Subcutaneous adipose tissue (tissue), 4 donors: ENCODE data around the gene FUT2. TPM values are rescaled to one million over a fixed set of nuclear protein-coding genes. Genes with fewer than 3 reads are reported as not detected.

Experiments
- total RNA-seq, 4 donors: library from RNA; depleted of rRNA; stranded (reverse); fragments of >200 nt; gene quantifications; one replicate each; pipeline ENCODE4 v1.1.0, GENCODE V29; 2016
- TF ChIP-seq, protein P1 (sequence below): fragments of 450-650 bp; IDR thresholded peaks from one replicate; pipeline ENCODE4 v1.5.1; 2016; ENCODE audit warnings: low read depth, mild to moderate bottlenecking, control low read depth, antibody characterized with exemption, moderate library complexity

Gene FUT2
- total RNA-seq, 4 donors from 2014 or later, result not detected

DNA sequence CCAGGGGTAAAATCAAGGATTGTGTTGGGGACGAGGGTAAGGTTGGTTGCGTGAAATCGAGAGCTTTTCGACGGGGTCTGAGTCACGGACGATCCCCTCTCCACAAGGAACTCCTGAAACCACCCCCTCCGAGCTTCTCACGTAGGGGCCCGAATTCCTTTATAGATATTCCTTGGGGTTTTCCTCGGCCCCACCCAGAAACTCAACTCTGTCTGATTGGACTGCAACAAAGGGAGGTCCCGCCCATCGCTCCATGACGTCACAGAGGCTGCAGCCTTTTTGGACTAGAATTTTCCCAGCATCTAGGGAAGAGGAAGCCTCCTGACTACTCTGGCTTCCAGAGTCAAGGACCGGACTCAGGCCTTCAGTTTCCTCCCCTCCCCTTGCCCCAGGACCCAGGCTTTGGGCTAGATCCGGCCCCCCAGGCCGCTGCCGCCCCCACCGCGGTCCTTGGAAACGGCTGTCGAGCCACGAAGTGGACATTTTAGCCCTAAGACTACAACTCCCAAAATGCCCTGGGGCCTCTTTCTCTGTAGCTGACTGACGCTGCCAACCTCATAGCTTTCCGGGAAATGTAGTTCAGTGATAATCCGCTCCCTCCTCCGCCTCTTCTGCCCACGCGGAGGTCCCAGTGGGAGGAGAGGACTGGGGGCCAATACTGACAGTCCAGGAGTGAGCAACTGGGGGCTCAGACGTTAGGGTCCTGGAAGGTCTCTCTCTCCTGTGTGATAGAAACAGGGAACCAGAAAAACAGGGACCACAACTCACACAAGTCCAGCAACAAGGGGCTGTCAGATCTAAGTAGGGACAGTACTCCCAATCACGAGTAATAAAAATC, 51.2 kb downstream of the FUT2 start, which contains the start of gene IZUMO1:
Gene IZUMO1 (minus strand): TSS at position 172 of the 838 bp plus-strand sequence. CDS start 1,050 bp downstream, outside the sequence.
- TF ChIP-seq, protein P1, sequence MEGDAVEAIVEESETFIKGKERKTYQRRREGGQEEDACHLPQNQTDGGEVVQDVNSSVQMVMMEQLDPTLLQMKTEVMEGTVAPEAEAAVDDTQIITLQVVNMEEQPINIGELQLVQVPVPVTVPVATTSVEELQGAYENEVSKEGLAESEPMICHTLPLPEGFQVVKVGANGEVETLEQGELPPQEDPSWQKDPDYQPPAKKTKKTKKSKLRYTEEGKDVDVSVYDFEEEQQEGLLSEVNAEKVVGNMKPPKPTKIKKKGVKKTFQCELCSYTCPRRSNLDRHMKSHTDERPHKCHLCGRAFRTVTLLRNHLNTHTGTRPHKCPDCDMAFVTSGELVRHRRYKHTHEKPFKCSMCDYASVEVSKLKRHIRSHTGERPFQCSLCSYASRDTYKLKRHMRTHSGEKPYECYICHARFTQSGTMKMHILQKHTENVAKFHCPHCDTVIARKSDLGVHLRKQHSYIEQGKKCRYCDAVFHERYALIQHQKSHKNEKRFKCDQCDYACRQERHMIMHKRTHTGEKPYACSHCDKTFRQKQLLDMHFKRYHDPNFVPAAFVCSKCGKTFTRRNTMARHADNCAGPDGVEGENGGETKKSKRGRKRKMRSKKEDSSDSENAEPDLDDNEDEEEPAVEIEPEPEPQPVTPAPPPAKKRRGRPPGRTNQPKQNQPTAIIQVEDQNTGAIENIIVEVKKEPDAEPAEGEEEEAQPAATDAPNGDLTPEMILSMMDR, result no peak

GRCh38 chr19:48749571-48750198, 53.9 kb downstream of the FUT2 start:
- TF ChIP-seq, protein P1, result no peak

DNA sequence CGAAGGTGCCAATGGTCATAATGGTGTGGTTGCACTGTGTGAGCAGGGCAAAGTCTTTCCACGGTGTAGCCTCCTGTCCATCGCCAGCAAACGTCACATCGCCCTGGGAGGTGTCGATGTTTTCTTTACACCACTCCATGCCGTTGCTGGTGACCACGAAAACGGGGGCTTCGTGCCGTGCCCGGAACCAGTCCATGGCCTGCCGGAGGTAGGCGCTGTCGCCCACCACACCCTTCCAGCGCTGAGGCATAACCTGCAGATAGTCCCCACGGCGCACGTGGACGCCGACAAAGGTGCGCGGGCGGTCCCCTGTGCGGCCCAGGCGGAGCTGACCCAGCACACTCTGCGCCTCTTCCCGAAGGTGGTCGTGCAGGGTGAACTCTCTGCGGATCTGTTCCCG, 54.6 kb downstream of the FUT2 start:
- TF ChIP-seq, protein P1, result no peak

GRCh38 chr19:48750771-48751504, 55.2 kb downstream of the FUT2 start:
- TF ChIP-seq, protein P1, result no peak

GRCh38 chr19:48751845-48752495, 56.2 kb downstream of the FUT2 start:
- TF ChIP-seq, protein P1, result no peak

GRCh38 chr19:48752496-48753365, 57.0 kb downstream of the FUT2 start, which contains the start of gene FUT1:
TSS of gene FUT1 (minus strand) at chr19:48752641. CDS start at chr19:48751281, 1,360 bp downstream.
- TF ChIP-seq, protein P1, result no peak
